MCF 10A (cell line): ENCODE data around the gene SLC25A30. TPM values are rescaled to one million over a fixed set of nuclear protein-coding genes. Genes with fewer than 3 reads are reported as not detected.

ENCODE experiments used
- BruUV-seq: library from RNA; stranded (reverse); fragments of 400-500 nt; replicated peaks from 2 replicates; lab custom pipeline; 2021; lab: Mats Ljungman, UMichigan
- CTCF ChIA-PET: fragments of 300-600 bp; sonication (Branson Sonifier 250); formaldehyde crosslinking; extraction: SDS; loops from one replicate; lab custom pipeline; 2021; ENCODE audit warnings: antibody characterized with exemption, inconsistent platforms; lab: Yijun Ruan, JAX
- POLR2A ChIA-PET: fragments of 300-600, 350-650 bp; sonication (Branson Sonifier 250); formaldehyde crosslinking; extraction: SDS; loops from one replicate; lab custom pipeline; 2020; ENCODE audit warnings: antibody characterized with exemption, inconsistent platforms; lab: Yijun Ruan, JAX
- DNase-seq: peaks from one replicate; pipeline ENCODE4 v3.0.0-alpha.2; 2018; ENCODE audit not compliant: unreplicated experiment
- H3K27ac Mint-ChIP-seq: one replicate; pipeline ENCODE4 v1.8.0; 2022; ENCODE audit warnings: mild to moderate bottlenecking, low read depth, mixed read lengths; ENCODE audit not compliant: unreplicated experiment
- H3K27me3 Mint-ChIP-seq: one replicate; pipeline ENCODE4 v1.8.0; 2022; ENCODE audit warnings: mixed read lengths; ENCODE audit not compliant: insufficient read depth, unreplicated experiment
- H3K36me3 Mint-ChIP-seq: one replicate; pipeline ENCODE4 v1.8.0; 2022; ENCODE audit warnings: mild to moderate bottlenecking, moderate library complexity, mixed read lengths; ENCODE audit not compliant: insufficient read depth, unreplicated experiment
- H3K4me1 Mint-ChIP-seq: one replicate; pipeline ENCODE4 v1.8.0; 2022; ENCODE audit warnings: mixed read lengths; ENCODE audit not compliant: insufficient read depth, unreplicated experiment
- H3K4me3 Mint-ChIP-seq: one replicate; pipeline ENCODE4 v1.8.0; 2022; ENCODE audit warnings: mild to moderate bottlenecking, moderate library complexity, mixed read lengths; ENCODE audit not compliant: unreplicated experiment
- H3K9me3 Mint-ChIP-seq: one replicate; pipeline ENCODE4 v1.8.0; 2022; ENCODE audit warnings: mixed read lengths; ENCODE audit not compliant: unreplicated experiment
- intact Hi-C: fragments of 100-400 bp; cut with micrococcal nuclease; formaldehyde crosslinking; loops from 2 replicates; pipeline ENCODE4 v1.14.1; 2022
- total RNA-seq: library from RNA; stranded (reverse); gene quantifications from 2 replicates; pipeline ENCODE4 v1.2.3, GENCODE V29; 2022
- TF ChIP-seq, protein P1 (sequence below): fragments of 200-600 bp; IDR thresholded peaks from one replicate; pipeline ENCODE4 v1.8.0; 2022; ENCODE audit warnings: antibody characterized with exemption, mild to moderate bottlenecking; ENCODE audit not compliant: unreplicated experiment

SLC25A30 gene
- total RNA-seq, 1 experiment from 2014 or later: 11.9 TPM

DNA sequence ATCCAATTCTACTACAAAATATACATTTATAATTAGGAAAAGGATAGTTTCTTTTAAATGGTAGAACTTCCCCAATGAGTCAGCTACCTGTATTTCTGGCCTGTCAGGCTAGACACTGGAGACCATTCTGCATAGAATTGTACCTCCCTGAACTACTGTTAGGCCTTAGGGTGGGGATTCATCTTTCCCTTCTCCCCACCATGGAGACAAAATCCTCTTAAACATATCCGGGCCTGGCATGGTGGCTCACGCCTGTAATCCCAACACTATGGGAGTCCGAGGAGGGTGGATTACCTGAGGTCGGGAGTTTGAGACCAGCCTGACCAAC, 52.7 kb downstream of the SLC25A30 start:
- BruUV-seq: no TSS peak
- peaks cover 8% of the 10 kb centered on the region for H3K9me3 Mint-ChIP-seq
- POLR2A ChIA-PET: interaction anchor here (0.7 to 1.7 kb wide), 2 partner anchors 24 to 117 kb away, joined by 3 to 9 read pairs; partner anchors contain the start of gene TPT1
- peaks cover 40% of the 10 kb centered on the region for H3K4me1 Mint-ChIP-seq
- H3K27ac Mint-ChIP-seq: no peak overlapping the region
- CTCF ChIA-PET: interaction anchor here (0.6 kb wide), 1 partner anchor 54 kb away, joined by 4 read pairs; no protein-coding TSS in a partner anchor
- intact Hi-C loops: no loop called here
- H3K4me3 Mint-ChIP-seq: no peak overlapping the region
- TF ChIP-seq, protein P1, sequence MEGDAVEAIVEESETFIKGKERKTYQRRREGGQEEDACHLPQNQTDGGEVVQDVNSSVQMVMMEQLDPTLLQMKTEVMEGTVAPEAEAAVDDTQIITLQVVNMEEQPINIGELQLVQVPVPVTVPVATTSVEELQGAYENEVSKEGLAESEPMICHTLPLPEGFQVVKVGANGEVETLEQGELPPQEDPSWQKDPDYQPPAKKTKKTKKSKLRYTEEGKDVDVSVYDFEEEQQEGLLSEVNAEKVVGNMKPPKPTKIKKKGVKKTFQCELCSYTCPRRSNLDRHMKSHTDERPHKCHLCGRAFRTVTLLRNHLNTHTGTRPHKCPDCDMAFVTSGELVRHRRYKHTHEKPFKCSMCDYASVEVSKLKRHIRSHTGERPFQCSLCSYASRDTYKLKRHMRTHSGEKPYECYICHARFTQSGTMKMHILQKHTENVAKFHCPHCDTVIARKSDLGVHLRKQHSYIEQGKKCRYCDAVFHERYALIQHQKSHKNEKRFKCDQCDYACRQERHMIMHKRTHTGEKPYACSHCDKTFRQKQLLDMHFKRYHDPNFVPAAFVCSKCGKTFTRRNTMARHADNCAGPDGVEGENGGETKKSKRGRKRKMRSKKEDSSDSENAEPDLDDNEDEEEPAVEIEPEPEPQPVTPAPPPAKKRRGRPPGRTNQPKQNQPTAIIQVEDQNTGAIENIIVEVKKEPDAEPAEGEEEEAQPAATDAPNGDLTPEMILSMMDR: no peak
- H3K36me3 Mint-ChIP-seq: peaks cover 14% of the 10 kb centered on the region
- no peak for DNase-seq
- H3K27me3 Mint-ChIP-seq: no peaks in the 10 kb centered on the region

DNA sequence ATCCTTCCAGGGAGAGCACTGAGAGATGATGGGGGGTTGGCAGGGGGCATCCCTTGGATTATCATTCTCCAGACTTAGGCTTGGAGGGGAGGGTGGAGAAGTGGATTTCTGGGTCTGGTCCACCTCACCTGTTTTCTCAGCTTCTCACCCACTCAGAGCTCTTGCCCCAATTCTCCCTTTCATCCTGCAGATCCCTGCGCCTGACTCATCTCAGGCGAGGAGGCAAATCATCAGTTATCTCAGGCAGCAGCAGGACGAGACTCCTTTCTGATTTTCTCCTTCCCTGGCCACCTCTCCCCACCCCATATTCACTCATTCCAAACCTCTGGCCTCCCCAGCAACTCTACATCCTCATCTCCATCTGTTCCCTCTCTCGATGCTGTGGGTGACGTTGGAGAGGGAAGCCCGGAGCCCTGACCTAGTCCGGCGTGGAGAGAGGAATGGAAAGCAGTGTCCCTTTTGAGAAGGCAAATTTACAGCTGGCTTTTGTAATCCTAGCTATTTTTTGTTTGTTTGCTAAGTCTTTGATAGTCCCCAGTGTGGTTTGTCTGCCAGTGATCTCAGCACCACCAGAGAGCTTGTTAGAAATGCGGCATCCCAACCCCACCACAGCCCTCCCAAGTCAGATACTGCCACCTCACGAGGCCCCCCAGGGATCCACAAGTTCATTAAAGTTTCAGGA, 53.2 kb downstream of the SLC25A30 start:
- TF ChIP-seq, protein P1: no peak
- intact Hi-C loops: no loop called here
- ChIA-PET CTCF (interaction anchor here (0.6 kb wide), 1 partner anchor 53 kb away, joined by 4 read pairs; no protein-coding TSS in a partner anchor), POLR2A (interaction anchor here (0.7 to 1.7 kb wide), 2 partner anchors 23 to 118 kb away, joined by 3 to 9 read pairs; partner anchors contain the start of gene TPT1)
- H3K27ac Mint-ChIP-seq: no peak overlapping the region
- no peaks in the 10 kb centered on the region for H3K27me3 Mint-ChIP-seq
- BruUV-seq: no TSS peak
- H3K4me1 Mint-ChIP-seq: peaks cover 40% of the 10 kb centered on the region
- H3K9me3 Mint-ChIP-seq: peaks cover 8% of the 10 kb centered on the region
- no peak for DNase-seq
- H3K36me3 Mint-ChIP-seq: peaks cover 19% of the 10 kb centered on the region
- no peak overlapping the region for H3K4me3 Mint-ChIP-seq

DNA sequence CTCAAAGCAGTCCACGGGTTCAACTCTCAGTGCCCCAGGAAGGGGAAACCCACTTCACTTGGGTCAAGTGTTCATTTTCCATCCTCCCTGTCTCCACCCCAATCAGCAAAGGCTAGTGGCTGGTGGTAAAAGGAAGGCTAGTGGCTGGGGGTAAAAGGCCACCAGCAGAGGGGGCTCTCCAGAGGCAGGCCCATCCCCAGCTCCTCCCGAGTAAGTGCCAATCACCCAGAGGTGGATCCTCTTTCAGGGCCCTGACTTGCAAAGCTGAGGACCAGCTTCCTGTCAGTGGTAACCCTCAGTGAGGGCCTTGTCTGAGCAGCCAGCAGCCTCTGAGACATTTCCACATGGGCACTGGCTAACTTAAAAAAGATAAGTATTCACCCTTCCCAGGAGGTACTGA, 55.2 kb downstream of the SLC25A30 start:
- CTCF ChIA-PET: interaction anchor here (0.6 kb wide), 2 partner anchors 31 to 33 kb away, joined by 3 read pairs; no protein-coding TSS in a partner anchor
- no peak overlapping the region for H3K27ac Mint-ChIP-seq

More for the DNA sequence above, 55.2 kb downstream of the SLC25A30 start:
- DNase-seq: no peak
- Mint-ChIP-seq H3K36me3 (peaks cover 36% of the 10 kb centered on the region), H3K9me3 (peaks cover 8% of the 10 kb centered on the region), H3K27me3 (no peaks in the 10 kb centered on the region), H3K4me1 (peaks cover 29% of the 10 kb centered on the region), H3K4me3 (no peak overlapping the region)
- no TSS peak for BruUV-seq
- POLR2A ChIA-PET: interaction anchor here (1.2 kb wide), 1 partner anchor 102 kb away, joined by 3 read pairs; the partner anchor contains the start of gene COG3
- TF ChIP-seq, protein P1: no peak
- intact Hi-C loops: no loop called here
